HEK293 (cell line): ENCODE measurements around the gene RRM1.

Source experiments
- CTCF ChIP-seq: fragments of 450-650 bp; formaldehyde crosslinking; IDR thresholded peaks from 2 replicates; pipeline ENCODE4 v1.5.1; 2016; ENCODE audit warnings: missing biosample characterization, missing genetic modification characterization
- HOXA7 ChIP-seq: sonication (generic); formaldehyde crosslinking; IDR thresholded peaks from 2 replicates; pipeline ENCODE4 v1.8.1; 2022; ENCODE audit warnings: missing genetic modification reagents, borderline replicate concordance
- KLF1 ChIP-seq: fragments of 450-650 bp; formaldehyde crosslinking; IDR thresholded peaks from 2 replicates; pipeline ENCODE4 v1.5.1; 2016; ENCODE audit warnings: missing biosample characterization, missing genetic modification characterization
- OVOL3 ChIP-seq: fragments of 450-650 bp; formaldehyde crosslinking; IDR thresholded peaks from 2 replicates; pipeline ENCODE4 v1.5.1; 2016; ENCODE audit warnings: missing biosample characterization, missing genetic modification characterization
- ZNF16 ChIP-seq: fragments of 450-650 bp; formaldehyde crosslinking; IDR thresholded peaks from 2 replicates; pipeline ENCODE4 v1.5.1; 2016; ENCODE audit warnings: low read depth, missing biosample characterization, missing genetic modification characterization
- ZNF169 ChIP-seq: fragments of 450-650 bp; formaldehyde crosslinking; IDR thresholded peaks from 2 replicates; pipeline ENCODE4 v1.5.1; 2016; ENCODE audit warnings: missing biosample characterization, missing genetic modification characterization
- ZNF449 ChIP-seq: fragments of 450-650 bp; formaldehyde crosslinking; IDR thresholded peaks from 2 replicates; pipeline ENCODE4 v1.5.1; 2017; ENCODE audit warnings: missing biosample characterization, mild to moderate bottlenecking, missing genetic modification characterization, moderate library complexity

GRCh38 chr11:4064278-4064955 lies 30.2 kb upstream of the RRM1 start:
- TF ChIP-seq CTCF (tag by site-specific recombination) (no peak), KLF1 (tag by site-specific recombination) (no peak), ZNF449 (tag by site-specific recombination) (no peak), HOXA7 (no peak), ZNF16 (no peak), ZNF169 (tag by site-specific recombination) (no peak), OVOL3 (no peak)
